Measurements from ENCODE around the gene PCSK4. TPM values are rescaled to one million over a fixed set of nuclear protein-coding genes. Genes with fewer than 3 reads are reported as not detected.

PCSK4 gene
- total and polyA plus RNA-seq, 9 of the 15 experiments (the other 6 are each of a cell fraction or from before 2014, with no cell fraction given): 0.01 to 9.1 (median 2.1) TPM; not detected in 1

DNA sequence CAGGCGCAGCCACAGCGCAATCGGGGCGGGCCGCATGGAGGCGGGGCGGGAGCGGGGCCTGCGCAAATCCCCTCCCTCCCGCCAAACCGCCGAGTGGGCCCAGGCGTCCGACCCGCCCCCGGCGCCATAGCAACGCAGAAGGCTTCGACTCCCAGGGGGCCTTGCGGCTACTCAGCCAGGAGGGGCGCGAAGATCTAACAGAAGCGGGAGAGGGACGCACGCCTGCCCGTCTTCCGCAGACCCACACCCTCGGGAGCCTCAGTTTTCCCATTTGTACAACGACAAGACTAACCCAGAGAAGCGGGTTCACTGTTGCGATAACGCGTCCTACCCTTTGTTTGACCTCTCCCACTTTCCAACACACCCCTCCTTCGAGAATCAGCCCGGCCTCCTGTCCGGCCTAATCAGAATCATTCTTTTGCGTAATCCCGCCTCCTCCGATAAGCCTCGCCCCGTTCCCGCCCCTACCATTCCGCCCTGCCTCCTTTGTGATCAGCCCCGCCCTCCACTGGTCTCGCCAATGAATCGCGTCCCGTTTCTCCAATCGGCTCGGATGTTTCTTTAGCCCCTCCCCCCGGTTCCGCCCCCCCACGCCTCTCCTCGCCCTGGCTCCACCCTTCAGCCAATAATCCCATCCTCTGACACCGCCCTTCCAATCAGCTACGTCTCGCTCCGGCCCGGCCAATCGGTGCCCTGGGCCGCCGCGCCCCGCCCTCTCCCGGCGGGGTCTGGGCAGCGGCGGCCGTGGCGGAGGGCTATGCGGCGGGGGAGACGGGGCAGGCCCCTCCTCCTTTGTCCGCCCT, at the start of gene PCSK4 (continued):
- no peak for TF ChIP-seq CHCHD3 (CRISPR knock-in tag; IDR thresholded peaks at IDR 0.05)
- TF ChIP-seq NELFE (IDR thresholded peaks at IDR 0.05; ENCODE audit: insufficient read depth, insufficient read length): no peak
- TF ChIP-seq CHD4 (IDR thresholded peaks at IDR 0.05; ENCODE audit: insufficient read depth, insufficient replicate concordance, low read depth, low read length, poor library complexity, severe bottlenecking): no peak
- TF ChIP-seq, protein P1, sequence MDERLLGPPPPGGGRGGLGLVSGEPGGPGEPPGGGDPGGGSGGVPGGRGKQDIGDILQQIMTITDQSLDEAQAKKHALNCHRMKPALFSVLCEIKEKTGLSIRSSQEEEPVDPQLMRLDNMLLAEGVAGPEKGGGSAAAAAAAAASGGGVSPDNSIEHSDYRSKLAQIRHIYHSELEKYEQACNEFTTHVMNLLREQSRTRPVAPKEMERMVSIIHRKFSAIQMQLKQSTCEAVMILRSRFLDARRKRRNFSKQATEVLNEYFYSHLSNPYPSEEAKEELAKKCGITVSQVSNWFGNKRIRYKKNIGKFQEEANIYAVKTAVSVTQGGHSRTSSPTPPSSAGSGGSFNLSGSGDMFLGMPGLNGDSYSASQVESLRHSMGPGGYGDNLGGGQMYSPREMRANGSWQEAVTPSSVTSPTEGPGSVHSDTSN (CRISPR knock-in tag; IDR thresholded peaks at IDR 0.05; ENCODE audit: low read depth): no peak
- TF ChIP-seq, protein P1 (tag; conservative IDR thresholded peaks at IDR 0.05; ENCODE audit: low read depth): no peak
- no peak for TF ChIP-seq PATZ1 (CRISPR knock-in tag; IDR thresholded peaks at IDR 0.05; ENCODE audit: borderline replicate concordance)
- TF ChIP-seq POLR2A (conservative IDR thresholded peaks at IDR 0.05): no peak
- no peak for TF ChIP-seq NFIX (CRISPR knock-in tag; IDR thresholded peaks at IDR 0.05; ENCODE audit: low read depth)
- no peak for TF ChIP-seq ZNF586 (CRISPR knock-in tag; conservative IDR thresholded peaks at IDR 0.05)
- peak; percentile 82 for TF ChIP-seq ZNF143 (CRISPR knock-in tag; IDR thresholded peaks at IDR 0.05)
- no peak for TF ChIP-seq ZNF133 (CRISPR knock-in tag; IDR thresholded peaks at IDR 0.05)
- TF ChIP-seq THRAP3 (IDR thresholded peaks at IDR 0.05; ENCODE audit: borderline replicate concordance): no peak
- TF ChIP-seq, protein P2, sequence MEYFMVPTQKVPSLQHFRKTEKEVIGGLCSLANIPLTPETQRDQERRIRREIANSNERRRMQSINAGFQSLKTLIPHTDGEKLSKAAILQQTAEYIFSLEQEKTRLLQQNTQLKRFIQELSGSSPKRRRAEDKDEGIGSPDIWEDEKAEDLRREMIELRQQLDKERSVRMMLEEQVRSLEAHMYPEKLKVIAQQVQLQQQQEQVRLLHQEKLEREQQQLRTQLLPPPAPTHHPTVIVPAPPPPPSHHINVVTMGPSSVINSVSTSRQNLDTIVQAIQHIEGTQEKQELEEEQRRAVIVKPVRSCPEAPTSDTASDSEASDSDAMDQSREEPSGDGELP (CRISPR knock-in tag; IDR thresholded peaks at IDR 0.05; ENCODE audit: borderline replicate concordance): peak; percentile 64
- no peak for TF ChIP-seq NR1H2 (CRISPR knock-in tag; IDR thresholded peaks at IDR 0.05)
- no peak for TF ChIP-seq ZBTB49 (CRISPR knock-in tag; IDR thresholded peaks at IDR 0.05; ENCODE audit: borderline replicate concordance)
- no peak; the same call in 1 of the 2 replicates for TF ChIP-seq PHF8 (IDR thresholded peaks at IDR 0.05; ENCODE audit: borderline replicate concordance, low read length)
- TF ChIP-seq SP1 (CRISPR knock-in tag; IDR thresholded peaks at IDR 0.05): peak; percentile 90
- no peak for TF ChIP-seq ZNF217 (CRISPR knock-in tag; IDR thresholded peaks at IDR 0.05)
- no peak for TF ChIP-seq TEAD1 (CRISPR knock-in tag; IDR thresholded peaks at IDR 0.05)
- TF ChIP-seq SAFB (IDR thresholded peaks at IDR 0.05; ENCODE audit: borderline replicate concordance, low read depth, low read length): no peak
